Measurements from ENCODE around the gene DNMT3B. TPM values are rescaled to one million over a fixed set of nuclear protein-coding genes. Genes with fewer than 3 reads are reported as not detected.

Gene DNMT3B
- total RNA-seq, 4 donors from 2014 or later, result 0.20 to 0.39 (median 0.30) TPM

- H3K9me3 ChIP-seq, result no peaks in the 10 kb centered on the region
- in situ Hi-C loops (cut with MboI; ENCODE audit: low sequenced_read_pairs in 4 of 4), result no loop called here
- DNase-seq, result no peak
- TF ChIP-seq CTCF (IDR thresholded peaks at IDR 0.05 in 4 of 5, conservative IDR thresholded peaks at IDR 0.05 in 1 of 5) (no peak), POLR2A (IDR thresholded peaks at IDR 0.05) (no peak)
- intact Hi-C loops (cut with DNase I; ENCODE audit: low total_unique reads), result no loop called here
- no peaks in the 10 kb centered on the region for H3K4me1 ChIP-seq
- no peak overlapping the region for H3K27ac ChIP-seq
- no peak overlapping the region for H3K4me3 ChIP-seq
- ATAC-seq, result no peak
- peaks cover 0 to 47% of the 10 kb centered on the region in 2 donors for H3K36me3 ChIP-seq
- H3K27me3 ChIP-seq, result no peaks in the 10 kb centered on the region
Observed at GRCh38 chr20:32842688-32843524, 80.7 kb downstream of the DNMT3B start.

GRCh38 chr20:32845786-32846185 lies 83.6 kb downstream of the DNMT3B start:
- ATAC-seq (no peak), DNase-seq (no peak)
- intact Hi-C loops (cut with DNase I; ENCODE audit: low total_unique reads) (no loop called here), in situ Hi-C loops (cut with MboI; ENCODE audit: low sequenced_read_pairs in 4 of 4) (no loop called here)
- Histone ChIP-seq H3K4me1 (no peaks in the 10 kb centered on the region), H3K27ac (no peak overlapping the region), H3K36me3 (peaks cover 0 to 38% of the 10 kb centered on the region in 2 donors), H3K4me3 (no peak overlapping the region), H3K27me3 (no peaks in the 10 kb centered on the region), H3K9me3 (no peaks in the 10 kb centered on the region)
- no peak for TF ChIP-seq POLR2A (IDR thresholded peaks at IDR 0.05)
- no peak for TF ChIP-seq CTCF (IDR thresholded peaks at IDR 0.05 in 4 of 5, conservative IDR thresholded peaks at IDR 0.05 in 1 of 5)

- Histone ChIP-seq H3K36me3 (peaks cover 0 to 47% of the 10 kb centered on the region in 2 donors), H3K9me3 (no peaks in the 10 kb centered on the region), H3K4me3 (no peak overlapping the region), H3K27me3 (no peaks in the 10 kb centered on the region), H3K27ac (no peak overlapping the region), H3K4me1 (no peaks in the 10 kb centered on the region)
- intact Hi-C loops (cut with DNase I; ENCODE audit: low total_unique reads) (no loop called here), in situ Hi-C loops (cut with MboI; ENCODE audit: low sequenced_read_pairs in 4 of 4) (no loop called here)
- TF ChIP-seq CTCF (IDR thresholded peaks at IDR 0.05 in 4 of 5, conservative IDR thresholded peaks at IDR 0.05 in 1 of 5) (no peak), POLR2A (IDR thresholded peaks at IDR 0.05) (no peak)
- ATAC-seq (no peak), DNase-seq (no peak)
Observed at GRCh38 chr20:32846852-32847251, 84.7 kb downstream of the DNMT3B start.

GRCh38 chr20:32847964-32848363 lies 85.8 kb downstream of the DNMT3B start:
- in situ Hi-C loops (cut with MboI; ENCODE audit: low sequenced_read_pairs in 4 of 4) (no loop called here), intact Hi-C loops (cut with DNase I; ENCODE audit: low total_unique reads) (no loop called here)
- Histone ChIP-seq H3K9me3 (no peaks in the 10 kb centered on the region), H3K27ac (no peak overlapping the region), H3K4me1 (no peaks in the 10 kb centered on the region), H3K36me3 (peaks cover 0 to 47% of the 10 kb centered on the region in 2 donors), H3K27me3 (no peaks in the 10 kb centered on the region), H3K4me3 (no peak overlapping the region)
- ATAC-seq (no peak), DNase-seq (no peak)
- TF ChIP-seq CTCF (IDR thresholded peaks at IDR 0.05 in 4 of 5, conservative IDR thresholded peaks at IDR 0.05 in 1 of 5) (no peak), POLR2A (IDR thresholded peaks at IDR 0.05) (no peak)

All from gastrocnemius medialis (tissue), 4 donors.